ENCODE measurements around the gene WWTR1. TPM values are rescaled to one million over a fixed set of nuclear protein-coding genes. Genes with fewer than 3 reads are reported as not detected.

The WWTR1 gene
- total RNA-seq, 2 donors from 2014 or later, result 45.4 to 87.1 TPM

DNA sequence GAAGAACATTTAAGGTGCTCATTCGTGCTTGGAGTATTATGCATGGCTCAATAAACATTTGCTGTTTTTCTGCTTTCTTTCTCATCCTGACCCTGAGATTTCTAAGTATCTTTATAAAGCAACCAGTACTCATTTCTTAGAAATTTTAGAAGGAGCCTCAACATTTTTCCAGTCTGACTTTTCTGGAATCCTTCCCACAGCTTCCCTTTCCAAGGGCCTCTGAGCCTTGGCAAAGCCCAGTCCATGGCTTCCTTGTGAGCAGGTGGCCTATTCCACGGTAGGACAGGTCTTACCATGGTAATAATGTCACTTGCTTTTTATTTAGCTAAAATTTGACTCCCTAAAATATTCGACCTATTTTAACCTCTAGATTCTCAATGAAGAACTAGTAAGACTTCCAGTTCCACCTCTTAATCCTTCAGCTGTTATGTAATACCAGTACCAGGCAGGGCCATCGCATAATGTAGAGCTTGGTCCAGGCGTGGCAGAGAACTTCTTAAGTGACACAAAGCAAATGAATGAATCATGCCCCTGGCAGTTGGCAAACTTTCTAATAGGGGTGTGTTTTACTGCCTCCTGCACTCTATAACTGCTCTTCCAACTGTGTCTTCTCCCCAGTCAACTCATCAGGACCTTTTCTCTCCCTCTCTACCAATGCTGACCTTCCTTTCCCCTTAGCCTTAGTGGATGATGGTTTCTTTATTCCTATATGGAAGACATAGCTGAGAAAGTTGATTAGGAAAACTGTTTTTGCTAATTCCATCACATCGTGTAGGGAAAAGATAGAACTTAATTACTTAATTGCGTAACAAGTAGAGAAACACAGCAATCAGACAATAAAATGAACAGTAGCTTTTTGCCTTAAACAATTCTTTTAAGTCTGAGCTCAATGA, 184.2 kb downstream of the WWTR1 start:
- intact Hi-C loops (cut with DNase I), result no loop called here
- DNase-seq, result no peak
- ATAC-seq, result peak; percentile 55 to 92

DNA sequence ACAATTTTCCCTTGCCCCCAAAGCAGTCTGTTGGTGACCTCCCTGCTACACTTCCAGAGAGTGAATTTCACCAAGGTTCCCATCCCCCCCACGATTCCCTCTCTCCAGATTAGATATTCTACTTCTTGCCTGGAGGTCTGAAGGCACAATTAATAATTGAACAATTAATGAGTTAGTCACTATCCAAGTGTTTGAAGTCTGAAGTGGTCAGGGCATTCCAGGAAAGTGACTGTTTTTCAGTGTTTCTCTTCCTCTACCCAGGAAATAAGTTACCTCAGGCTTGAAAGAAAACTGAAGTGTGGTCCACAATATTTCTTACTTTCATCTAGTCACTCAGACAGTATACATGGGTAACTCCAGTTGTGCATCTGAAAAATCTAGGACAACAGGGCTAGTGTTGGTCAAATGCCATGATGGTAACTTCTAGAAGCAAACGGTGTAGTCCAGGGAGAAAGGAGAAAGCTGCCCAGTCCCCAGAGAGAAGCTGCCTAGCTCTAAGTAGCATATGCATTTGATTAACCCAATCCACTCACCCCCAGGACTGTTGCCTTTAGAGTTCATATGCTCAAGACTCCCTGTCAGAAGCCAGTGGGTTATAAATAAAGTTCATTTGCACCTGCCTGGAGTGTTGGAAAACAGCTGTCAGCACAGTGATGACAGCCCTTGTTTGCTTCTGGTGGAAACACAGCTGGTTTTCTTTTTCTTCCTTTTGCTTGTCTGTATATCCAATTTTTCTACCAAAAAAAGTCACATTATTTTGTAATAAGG, 185.6 kb downstream of the WWTR1 start:
- intact Hi-C loops (cut with DNase I), result no loop called here
- ATAC-seq (peak in 1 of 2 donors; percentile 9), DNase-seq (no peak)

DNA sequence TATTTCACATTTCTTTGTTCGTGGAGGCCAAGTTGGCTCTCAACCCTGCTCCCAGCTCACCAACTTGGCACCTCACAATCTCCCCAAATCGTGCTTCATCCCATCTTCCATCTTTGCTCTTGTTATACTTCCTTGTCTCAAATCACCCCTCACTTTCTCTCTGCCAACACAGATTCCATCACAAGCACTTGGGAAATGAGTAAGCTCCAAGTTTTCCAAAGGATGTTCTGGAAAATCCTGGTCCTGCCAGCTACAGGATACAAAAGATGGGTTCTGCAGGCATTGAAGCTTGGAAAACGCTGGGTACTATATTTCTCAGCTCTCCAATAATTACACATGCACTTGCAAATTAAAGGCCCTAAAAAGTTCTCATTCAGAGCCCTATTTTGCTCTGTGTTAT, 187.4 kb downstream of the WWTR1 start:
- ATAC-seq, result no peak
- no peak for DNase-seq
- intact Hi-C loops (cut with DNase I), result no loop called here

DNA sequence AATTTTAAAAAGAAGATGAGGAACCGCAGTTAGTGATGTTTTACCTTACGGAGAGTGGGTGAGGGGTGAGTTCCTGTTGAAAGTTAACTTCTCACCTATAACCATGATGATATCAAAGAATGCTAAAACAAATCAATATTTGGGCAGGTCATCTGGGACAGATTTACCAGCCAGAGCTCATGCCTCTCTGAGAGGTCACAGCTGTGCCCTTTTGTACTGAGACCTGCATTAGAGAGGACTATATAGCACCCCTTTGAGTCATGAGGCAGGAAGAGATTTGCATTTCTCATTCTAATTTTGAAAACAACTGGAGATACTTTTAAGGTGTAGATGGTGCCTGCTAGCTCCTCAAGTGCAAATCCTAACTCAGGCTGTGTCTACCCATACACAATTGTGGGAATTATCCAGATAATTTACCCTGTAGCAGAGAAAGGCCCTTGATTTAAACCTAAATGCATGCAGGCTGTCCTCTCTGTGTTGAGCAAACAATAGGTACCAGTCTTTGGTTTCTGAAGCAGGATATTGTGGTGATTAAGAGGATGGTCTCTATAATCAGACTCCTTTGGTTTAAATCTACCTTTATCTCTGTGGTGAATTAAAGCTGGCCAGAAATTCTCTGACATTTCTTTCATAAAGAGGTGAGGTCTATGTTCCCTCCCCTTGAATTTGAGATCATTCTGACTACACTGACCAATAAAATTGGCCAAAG, 189.2 kb downstream of the WWTR1 start:
- no peak for DNase-seq
- intact Hi-C loops (cut with DNase I), result no loop called here
- no peak for ATAC-seq

Other genes starting within 250 kb of the WWTR1 start
- gene TM4SF4, start 183.3 kb downstream of the WWTR1 start, total RNA-seq, result under 1 TPM in 1 of 2 donors, not detected in 1; 0.59 TPM
- gene COMMD2, start 94.5 kb upstream of the WWTR1 start, total RNA-seq, result 10 to 100 TPM; 21.0 to 22.4 TPM
- not detected for gene ANKUB1, start 134.5 kb upstream of the WWTR1 start, total RNA-seq
- gene RNF13, start 155.2 kb upstream of the WWTR1 start, total RNA-seq, result 10 to 100 TPM; 60.3 to 62.2 TPM

Data from left cardiac atrium (tissue), 4 donors.